Stimulated activated CD4-positive, alpha-beta T cell treated with anti-CD3 and anti-CD28 coated beads, Interleukin-15, amount 100 ng/mL, for 48 hours (primary cell): Measurements from ENCODE around the gene RGS9.
"Not testable (repeated sequence)": the region's sequence is repeated elsewhere in the genome, so short reads cannot be mapped to it uniquely, and the experiment has no call there.

Experiments
- DNase-seq, 2 donors: peaks; one replicate each; pipeline ENCODE4 v3.0.0-alpha.2; 2020; ENCODE audit warnings: low read depth in 2 of 2

RGS9 gene

DNA sequence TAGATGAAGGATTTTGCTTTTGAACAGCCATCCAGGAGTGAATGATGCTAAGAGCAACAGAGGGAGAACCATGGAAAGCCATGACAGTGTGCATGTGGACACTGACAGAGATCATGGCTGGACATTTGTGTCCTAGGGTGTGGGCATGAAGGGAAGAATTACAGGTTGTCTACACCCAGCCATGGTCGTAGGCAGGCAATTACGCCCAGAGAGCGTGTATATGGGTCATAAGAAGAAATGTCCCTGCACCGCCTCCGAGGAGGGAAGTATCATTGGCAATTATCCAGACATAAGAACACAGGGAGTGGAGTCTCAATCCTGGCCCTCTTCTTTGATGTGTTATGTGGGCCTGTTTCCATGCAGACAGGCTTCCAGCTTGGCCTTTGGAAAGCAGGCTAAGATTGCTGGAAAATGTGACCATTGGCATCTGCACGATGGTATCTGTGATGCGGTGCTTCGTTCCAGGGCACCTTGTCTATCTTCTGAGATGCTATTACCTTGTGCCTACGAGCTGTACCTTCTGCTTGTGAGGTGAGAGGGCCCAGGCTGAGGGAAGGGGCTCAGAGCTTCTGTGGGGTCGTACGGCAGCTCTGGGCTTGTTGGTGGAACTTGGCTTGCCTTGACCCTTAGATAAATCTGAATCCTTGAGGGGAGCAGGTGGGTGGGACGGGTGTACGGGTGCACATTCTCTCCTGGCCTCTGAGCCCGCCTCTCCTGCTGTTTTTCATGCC is 19.8 kb downstream of the RGS9 start:
- no peak for DNase-seq

DNA sequence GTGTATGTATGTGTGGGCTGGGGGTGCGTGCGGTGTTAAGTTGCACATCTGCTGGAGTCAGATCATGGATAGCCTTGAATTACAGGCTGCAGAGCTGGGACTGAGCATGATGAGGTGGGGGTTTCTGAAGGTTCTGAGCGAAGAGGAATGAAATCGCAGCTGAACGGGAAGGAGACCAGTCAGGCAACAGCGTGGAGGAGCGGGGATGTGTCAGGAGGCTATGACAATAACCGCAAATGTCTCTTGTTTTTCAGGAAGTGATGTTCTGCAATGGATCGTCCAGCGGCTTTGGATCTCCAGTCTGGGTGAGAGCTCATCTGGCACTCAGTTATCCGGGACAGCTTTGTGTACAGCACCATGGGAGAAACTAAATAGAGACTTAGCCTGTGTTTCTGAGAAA is 20.9 kb downstream of the RGS9 start:
- no peak for DNase-seq

DNA sequence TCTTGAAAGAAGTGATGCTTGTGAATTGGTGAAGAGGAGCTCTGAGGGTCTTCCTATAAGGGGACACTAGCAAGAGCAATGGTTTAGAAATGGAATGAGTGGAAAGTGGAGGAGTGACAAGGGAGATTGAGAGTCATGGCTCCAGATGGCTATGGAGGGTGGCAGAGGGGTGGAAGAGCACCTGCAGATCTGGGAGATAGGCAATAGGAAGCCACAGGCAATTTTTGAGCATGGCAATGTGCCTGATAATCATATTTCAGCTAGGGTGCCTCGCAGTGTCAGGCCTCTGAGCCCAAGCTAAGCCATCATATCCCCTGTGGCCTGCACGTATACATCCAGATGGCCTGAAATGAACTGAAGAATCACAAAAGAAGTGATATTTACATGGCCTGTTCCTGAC is 21.5 kb downstream of the RGS9 start:
- no peak for DNase-seq

DNA sequence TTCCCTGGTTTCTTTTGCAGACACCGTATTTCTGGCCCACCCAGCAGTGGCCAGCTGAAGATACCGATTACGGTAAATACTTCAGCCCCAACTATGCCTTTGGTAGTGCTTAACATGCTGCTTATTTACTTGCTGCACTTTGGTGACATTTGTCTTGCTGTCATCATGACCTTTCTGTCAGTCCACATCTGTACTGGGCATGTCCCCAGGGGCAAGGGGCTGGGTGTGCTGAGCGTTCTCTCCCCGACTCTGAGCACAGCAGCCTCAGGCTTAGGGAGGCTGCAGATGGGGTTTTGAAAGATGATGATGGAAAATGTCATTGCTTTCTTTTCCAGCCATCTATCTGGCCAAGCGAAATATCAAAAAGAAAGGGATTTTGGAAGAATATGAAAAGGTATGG is 23.3 kb downstream of the RGS9 start:
- DNase-seq: no peak

DNA sequence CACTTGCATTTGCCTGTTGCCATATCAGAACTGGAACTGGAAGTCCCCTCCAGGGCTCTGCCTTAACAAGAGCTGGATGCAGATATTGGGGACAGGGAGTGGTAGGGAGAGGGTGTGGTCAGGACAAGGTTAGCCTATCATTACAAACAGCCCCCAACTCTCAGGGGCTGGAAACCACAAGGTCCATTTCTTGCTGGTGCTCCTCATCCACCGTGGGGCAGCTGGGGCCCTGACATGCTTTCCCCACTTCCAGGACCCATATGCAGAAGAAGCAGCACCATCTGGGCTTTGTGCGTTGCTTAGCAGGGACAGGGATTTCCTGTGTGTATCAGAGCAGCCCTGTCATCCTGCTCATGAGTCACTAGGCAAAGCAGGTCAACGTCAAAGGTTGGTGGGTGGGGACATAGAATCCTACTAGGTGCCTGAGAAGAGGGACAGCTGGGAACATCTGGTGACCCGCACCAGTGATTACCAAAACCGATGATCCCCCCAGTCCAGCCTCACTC is 26.9 kb downstream of the RGS9 start:
- peak in 1 of 2 donors; percentile 38 for DNase-seq

DNA sequence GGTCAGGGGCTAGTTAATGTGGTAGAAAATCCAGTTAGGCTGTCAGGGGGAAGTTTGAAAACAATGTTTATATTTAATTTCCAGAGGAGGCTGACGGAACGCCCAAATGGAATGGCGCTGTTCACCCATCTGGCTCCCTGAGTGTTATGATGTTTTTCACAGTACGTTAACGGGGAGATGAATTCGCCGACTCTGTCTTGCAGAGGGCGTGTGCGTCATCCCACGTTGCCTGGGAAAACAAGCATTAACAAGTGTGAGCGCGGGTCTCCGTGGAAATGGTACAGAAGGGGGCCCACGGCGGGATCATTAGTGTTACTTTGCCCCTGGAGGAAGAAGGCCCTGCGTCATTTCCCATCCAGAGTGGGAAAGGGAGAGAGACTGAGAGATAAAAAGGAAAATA is 29.6 kb downstream of the RGS9 start:
- no peak for DNase-seq

DNA sequence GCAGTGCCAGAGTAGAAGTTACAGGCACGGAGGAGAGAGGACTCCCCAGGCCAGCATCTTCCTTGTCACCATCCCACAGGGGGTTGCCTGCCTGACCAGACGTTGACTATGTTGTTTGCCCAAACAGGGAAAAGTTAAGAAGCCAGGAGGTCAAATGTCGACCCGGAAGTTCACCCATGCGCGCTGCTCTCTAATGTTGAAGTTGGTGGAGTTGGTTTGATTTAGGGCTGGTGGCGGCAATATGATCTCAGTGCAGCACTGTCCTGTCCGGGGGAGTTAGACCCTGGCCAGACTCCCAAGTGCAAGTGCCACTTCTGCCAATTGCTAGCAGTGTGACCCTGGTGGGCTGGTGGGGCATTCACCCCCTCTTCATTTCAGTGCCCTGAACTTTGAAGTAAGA is 30.4 kb downstream of the RGS9 start:
- DNase-seq: no peak

DNA sequence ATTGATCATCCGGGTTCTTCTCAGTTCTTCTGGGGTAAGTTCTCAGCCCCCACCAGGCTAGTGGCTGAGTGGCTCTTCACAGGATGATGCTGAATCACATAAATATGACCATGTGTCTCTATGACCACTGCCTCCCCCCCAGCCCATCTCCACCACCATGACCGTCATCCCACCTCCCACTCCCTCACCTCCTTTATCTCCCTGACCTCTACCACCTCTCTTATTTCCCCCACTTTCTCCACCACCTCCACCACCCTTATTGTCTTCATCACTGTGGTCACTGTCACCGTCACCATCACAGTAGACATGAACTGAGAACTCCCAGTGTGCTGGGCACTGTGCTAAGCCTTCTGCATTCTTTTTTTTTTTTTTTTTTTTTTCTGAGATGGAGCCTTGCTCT is 32.5 kb downstream of the RGS9 start:
- DNase-seq: no peak

DNA sequence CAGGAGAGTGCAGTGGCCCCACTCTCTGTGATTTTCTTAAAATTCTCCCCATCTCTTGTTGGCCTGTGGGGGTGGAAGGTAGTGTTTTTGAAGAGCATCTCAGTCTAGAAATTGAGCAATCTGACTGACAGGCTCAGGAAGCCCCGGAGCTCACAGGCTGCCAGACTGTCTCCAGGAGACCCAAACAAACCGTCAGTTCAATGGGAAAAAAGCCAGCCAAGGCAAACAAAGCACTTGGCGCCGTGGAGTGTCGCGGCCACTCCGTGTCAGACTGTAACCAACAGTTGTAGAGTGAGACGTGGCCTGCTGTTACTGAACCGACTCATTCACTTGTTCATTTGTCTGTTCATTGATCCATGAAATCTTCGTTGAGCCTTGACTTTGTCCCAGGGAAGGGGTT is 33.7 kb downstream of the RGS9 start:
- DNase-seq: no peak

DNA sequence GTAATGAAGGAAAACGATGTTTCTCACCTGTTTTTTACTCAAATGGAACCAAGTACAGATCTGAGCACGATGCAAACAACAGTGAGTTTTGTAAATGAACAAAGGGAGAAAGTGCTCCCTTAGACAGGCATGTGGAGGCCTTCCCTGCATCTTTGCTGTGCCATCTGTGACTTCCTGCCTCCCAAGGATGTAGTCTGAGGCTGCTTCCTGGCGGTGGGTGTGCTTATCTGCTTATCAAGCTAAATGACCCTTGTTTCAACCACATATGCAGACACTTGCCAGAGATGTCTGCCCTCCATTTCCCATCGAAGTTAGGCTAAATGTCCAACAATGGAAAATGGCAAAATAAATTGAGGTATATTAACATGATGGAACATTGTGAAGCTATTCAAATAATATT is 34.6 kb downstream of the RGS9 start:
- DNase-seq: no peak

DNA sequence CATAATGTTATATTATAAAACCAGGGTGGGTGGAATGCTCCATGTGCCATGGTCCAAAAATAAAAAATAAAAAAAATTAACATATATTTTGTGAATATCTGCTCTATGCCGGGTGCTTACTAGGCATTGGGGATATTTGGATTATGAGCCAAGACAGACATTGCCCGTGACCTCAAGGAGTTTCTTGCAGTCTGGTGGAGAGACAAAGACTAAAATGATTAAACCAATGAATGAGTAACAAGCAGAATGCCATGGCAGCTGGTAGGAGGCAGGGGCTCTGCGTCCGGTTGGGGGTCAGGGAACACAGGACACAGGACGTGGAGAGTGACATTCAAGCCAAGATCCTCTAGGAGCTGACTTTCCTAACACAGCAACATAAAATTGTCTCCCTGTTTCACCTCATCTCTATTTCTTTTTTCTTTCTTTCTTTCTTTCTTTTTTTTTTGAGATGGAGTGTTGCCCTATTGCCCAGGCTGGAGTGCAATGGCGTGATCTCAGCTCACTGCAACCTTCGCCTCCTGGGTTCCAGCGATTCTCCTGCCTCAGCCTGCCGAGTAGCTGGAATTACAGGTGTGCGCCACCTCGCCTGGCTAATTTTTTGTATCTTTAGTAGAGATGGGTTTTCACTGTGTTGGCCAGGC is 35.4 kb downstream of the RGS9 start:
- DNase-seq: no peak

DNA sequence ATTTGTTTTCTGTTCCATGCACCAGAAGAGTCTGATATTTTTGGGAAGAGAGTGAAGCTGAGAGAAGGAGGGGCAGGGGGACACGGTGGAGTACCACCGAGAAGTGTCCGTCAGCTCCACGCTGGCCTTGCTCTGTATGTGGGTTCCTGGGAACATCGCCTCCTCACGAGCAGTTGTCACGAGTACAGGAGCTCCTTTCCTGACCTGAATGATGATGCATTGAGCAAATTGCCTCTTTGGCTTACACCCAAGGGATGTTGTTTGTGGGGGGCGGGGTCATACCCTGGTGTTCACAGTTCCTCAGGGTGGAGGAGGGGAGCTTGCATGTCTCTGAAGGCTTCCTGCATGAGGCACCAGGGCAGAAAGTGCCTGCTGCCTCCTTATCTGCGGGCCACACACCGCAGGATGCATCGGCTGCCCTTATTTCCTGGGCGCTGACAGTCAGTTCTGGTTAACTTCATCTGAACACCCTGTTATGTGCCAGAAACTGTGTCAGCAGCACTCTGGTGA is 36.2 kb downstream of the RGS9 start:
- peak; percentile 43 to 60 for DNase-seq

DNA sequence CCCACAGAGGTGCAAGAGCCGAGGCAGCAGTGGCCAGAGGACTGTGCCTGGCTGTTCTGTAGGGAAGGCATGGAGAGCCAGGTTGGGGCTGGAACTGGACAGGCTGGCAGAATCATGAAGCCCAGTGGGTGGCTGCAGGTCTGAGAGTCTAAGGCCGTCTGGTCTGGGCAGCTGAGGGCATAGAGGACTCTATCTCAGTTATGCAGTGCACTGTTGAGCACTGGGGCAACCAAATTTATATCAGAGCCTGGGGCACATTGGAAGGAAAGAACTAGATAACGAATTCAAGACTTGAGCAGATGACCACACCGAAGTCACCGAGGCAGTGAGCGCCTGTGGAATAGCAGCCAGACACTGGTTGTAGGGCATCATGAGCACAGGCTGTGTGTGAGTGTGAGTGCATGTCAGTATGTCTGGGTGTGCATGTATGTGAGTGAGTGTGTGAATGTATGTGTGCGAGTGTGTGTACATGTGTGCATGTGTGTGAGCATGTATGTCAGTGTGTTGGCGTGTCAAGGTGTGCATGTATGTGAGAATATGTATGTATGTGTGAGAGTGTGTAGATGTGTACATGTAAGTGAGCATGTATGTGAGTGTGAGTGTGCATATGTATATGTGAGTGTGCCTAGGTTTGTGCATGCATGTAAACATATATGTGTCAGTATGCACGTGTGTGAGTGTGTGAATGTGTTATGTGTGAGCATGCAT is 37.0 kb downstream of the RGS9 start:
- DNase-seq: no peak

DNA sequence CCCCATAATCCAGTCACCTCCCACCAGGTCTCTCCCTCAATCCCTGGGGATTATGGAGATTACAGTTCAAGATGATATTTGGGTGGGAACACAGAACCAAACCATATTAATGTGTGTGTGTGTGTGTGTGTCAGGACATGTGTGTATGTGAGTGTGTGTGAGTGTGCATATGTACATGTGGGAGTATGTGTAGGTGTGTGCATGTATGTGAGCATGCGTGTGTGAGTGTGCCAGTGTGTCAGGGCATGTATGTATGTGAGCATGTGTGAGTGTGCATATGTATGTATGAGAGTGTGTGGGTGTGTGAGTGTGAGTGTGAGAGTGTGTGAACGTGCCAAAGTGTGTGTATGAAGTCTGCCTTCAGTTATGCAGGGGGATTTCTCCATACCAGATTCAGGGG is 37.8 kb downstream of the RGS9 start:
- no peak for DNase-seq

DNA sequence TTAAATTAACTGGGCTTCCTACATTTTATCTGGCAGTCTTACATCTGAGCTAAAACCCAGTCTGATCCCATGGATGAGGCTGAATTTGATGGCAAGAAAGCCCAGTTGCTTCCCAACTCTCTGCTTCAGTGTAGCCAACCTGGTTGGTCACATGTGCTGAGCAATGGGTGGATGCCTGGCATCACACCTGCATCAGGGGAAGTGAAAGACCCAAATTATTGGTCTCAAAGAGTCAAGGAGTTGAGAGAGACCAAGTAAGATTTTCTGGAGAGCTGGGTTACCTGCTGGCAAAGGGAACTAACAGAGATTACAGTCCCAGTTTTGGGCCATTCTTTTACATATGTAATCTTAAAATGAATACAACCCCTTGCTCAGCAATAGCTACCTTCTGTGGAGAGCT is 38.8 kb downstream of the RGS9 start:
- no peak for DNase-seq

DNA sequence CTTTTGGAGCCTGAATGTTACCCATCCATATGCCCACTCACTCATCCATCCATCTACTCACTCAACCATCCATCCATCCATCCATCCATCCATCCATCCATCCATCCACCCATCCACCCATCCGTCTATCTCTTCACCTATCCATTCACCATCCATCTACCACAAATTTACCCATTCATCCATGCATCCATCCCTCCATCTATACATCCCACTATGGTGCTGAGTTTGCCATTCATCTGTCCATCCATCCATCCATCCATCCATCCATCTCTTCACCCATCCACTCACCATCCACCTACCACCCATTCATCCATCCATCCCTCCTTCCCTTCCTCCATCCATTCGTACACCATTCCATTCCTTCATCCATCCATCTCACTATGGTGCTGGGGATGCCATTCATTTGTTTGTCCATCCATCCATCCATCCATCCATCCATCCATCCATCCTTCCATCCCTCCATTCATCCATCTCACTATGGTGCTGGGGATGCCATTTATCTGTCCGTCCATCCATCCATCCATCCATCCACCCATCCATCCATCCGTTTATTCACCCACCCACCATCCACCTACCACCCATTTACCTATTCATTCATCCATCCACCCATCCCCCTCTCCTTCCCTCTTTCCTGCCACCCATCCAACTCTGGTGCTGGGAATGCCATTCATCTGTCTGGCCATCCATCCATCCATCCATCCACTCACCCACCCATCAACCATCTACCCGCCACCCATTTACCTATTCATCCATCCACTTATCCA is 39.7 kb downstream of the RGS9 start:
- DNase-seq: no peak

DNA sequence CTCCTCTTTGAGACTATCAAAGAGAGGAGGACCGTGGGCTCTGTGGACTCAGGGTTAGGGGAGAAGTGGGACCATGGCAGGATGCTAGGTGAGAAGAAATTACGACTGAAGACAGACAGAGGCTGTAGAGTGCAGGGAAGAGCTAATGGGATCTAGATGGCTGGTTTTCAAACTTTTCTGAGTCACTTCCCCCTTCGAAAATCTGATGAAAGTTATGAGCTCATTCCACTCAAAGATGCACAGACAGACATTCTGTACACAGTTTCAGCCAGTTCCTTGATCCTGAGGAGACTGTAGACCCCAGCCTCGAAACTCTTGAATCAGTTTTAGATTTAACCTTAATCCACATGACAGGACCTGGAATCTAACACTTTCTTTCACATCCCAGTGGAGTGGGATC is 40.7 kb downstream of the RGS9 start:
- DNase-seq: no peak

DNA sequence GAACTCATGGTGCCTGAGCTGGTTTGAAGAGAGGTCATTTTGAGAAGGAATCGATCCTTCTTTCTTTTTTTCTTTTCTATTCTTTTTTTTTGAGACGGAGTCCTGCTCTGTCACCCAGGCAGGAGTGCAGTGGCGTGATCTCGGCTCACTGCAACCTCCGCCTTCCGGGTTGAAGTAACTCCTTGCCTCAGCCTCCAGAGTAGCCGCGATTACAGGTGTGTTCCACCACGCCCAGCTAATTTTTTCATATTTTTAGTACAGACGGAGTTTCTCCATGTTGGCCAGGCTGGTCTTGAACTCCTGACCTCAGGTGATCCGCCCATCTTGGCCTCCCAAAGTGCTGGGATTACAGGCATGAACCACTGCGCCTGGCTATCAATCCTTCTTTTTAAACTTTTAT is 43.1 kb downstream of the RGS9 start:
- not testable (repeated sequence) for DNase-seq

DNA sequence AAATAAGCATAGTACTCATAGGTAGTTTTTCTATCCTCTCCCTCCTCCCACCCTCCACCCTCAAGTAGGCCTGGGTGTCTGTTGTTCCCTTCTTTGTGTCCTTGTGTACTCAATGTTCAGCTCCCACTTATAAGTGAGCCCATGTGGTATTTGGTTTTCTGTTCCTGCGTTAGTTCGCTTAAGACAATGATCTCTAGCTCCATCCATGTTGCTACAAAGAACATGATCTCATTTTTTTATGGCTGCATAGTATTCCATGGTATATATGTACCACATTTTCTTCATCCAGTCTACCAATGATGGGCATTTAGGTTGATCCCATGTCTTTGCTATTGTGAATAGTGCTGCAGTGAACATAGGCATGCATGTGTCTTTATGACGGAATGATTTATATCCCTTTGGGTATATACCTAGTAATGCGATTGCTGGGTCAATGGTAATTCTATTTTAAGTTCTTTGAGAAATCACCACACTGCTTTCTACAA is 43.6 kb downstream of the RGS9 start:
- DNase-seq: not testable (repeated sequence)

DNA sequence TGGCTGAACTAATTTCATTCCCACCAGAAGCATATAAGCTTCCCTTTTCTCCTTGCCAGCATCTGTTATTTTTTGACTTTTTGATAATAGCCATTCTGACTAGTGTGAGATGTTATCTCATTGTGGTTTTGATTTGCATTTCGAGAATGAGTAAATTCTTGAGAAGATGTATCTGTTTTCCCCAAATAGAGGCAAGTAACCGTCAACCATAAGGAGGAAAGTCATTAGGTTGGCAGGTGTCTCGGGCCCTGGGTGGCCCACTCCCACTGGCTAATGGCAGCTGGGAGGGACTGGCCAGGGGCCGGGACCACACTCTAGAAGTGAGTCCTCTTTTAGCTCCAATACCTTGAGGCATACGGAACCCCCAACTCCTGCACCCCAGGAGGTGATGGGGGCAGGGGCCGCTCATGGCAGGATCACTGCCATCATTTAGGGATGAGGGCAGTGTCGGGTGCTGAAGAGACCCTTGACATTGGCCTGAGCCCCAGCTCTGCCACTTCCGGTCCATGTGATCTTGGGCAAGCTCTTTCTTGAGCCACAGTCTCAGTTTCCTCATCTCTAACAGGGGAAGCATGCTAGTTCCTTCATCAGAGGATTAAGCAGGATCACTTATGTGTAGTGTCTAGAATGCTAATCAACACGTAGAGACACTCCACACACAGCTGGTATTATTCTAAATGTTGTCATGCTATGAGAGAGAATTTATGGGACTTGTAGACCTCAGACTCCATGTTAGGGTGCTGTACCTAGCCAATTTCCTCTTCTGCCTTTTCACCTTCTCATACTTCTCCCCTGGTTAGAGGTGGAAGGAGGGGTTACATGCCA is 44.3 kb downstream of the RGS9 start:
- DNase-seq: peak; percentile 32 to 43

DNA sequence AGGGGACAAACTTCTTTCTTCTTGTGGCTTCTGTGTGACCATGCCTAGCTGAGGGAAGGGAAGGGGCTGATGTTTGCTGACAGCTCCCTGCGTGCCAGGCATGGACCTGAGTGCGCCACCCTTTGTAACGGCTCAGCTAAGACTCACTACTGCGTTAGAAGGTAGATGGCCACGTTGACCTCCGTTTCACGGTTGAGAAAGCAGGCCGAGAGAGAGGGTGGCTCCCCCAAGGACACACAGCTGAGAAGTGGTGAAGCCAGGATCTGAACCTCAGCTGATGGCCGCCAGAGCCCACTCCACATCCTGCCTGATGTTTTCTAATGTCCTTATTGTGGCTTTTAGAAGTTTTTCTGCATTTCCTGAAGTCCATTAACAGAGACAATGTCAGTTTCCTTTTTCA is 45.1 kb downstream of the RGS9 start:
- DNase-seq: no peak
